Stimulated activated naive B cell treated with anti-CD40 and anti-IgM and Interleukin-4, amounts not matched to agents 10 μg/mL and 1 μg/mL and 100 μg/mL, for 72 hours (primary cell): ENCODE data around the gene CTU2.

Experiments used
- ATAC-seq, 2 donors: fragments of 150-1000 bp; cut with Tn5 transposase; replicated peaks; 2 replicates each; pipeline ENCODE4 v1.10.0; 2021; ENCODE audit warnings: moderate library complexity in 1 of 2
- DNase-seq: peaks from one replicate; pipeline ENCODE4 v3.0.0; 2021
- H3K27ac Mint-ChIP-seq: one replicate; pipeline ENCODE4 v1.8.0; 2022; ENCODE audit warnings: mild to moderate bottlenecking, mixed read lengths
- H3K27me3 Mint-ChIP-seq, 2 donors: one replicate each; pipeline ENCODE4 v1.8.0; 2022; ENCODE audit warnings: mixed read lengths in 2 of 2
- H3K36me3 Mint-ChIP-seq, 2 donors: one replicate each; pipeline ENCODE4 v1.8.0; 2022; ENCODE audit warnings: mixed read lengths in 2 of 2, mild to moderate bottlenecking in 1 of 2
- H3K4me1 Mint-ChIP-seq, 2 donors: one replicate each; pipeline ENCODE4 v1.8.0; 2022; ENCODE audit warnings: mixed read lengths in 2 of 2, mild to moderate bottlenecking in 1 of 2
- H3K4me3 Mint-ChIP-seq, 2 donors: one replicate each; pipeline ENCODE4 v1.8.0; 2022; ENCODE audit warnings: mild to moderate bottlenecking in 2 of 2, mixed read lengths in 2 of 2, moderate library complexity in 1 of 2
- H3K9me3 Mint-ChIP-seq, 2 donors: one replicate each; pipeline ENCODE4 v1.8.0; 2022; ENCODE audit warnings: mixed read lengths in 2 of 2, mild to moderate bottlenecking in 1 of 2

Gene CTU2

GRCh38 chr16:88739977-88740726 lies 33.8 kb downstream of the CTU2 start:
- ATAC-seq = no peak

DNA sequence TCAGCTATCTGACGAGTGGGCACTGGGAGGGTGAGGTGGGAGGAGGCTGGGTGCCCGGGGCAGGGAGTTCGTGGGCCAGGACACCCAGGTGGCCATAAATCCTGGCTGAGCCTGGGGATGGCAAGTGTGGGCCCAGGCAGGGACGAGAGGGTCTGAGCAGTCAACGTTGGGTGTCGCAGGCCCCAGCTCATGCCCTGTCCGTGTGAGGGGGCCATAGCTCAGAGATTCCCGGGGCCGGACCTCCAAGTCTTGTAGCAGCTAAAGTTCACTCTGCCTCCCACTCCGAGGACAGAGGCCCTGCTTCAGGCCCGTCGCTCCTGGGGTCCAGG lies 34.4 kb downstream of the CTU2 start:
- H3K4me1 Mint-ChIP-seq = peaks cover 27 to 41% of the 10 kb centered on the region in 2 donors
- peaks cover 13 to 19% of the 10 kb centered on the region in 2 donors for H3K36me3 Mint-ChIP-seq
- H3K27me3 Mint-ChIP-seq = no peaks in the 10 kb centered on the region
- ATAC-seq (no peak), DNase-seq (no peak)
- no peaks in the 10 kb centered on the region for H3K9me3 Mint-ChIP-seq
- no peak overlapping the region for H3K4me3 Mint-ChIP-seq
- no peak overlapping the region for H3K27ac Mint-ChIP-seq

More at GRCh38 chr16:88739977-88740726, 33.8 kb downstream of the CTU2 start:
- H3K36me3 Mint-ChIP-seq = peaks cover 13 to 22% of the 10 kb centered on the region in 2 donors
- no peak overlapping the region for H3K4me3 Mint-ChIP-seq
- no peak overlapping the region for H3K27ac Mint-ChIP-seq
- no peaks in the 10 kb centered on the region for H3K9me3 Mint-ChIP-seq
- DNase-seq = no peak
- peaks cover 25 to 36% of the 10 kb centered on the region in 2 donors for H3K4me1 Mint-ChIP-seq
- no peaks in the 10 kb centered on the region for H3K27me3 Mint-ChIP-seq

DNA sequence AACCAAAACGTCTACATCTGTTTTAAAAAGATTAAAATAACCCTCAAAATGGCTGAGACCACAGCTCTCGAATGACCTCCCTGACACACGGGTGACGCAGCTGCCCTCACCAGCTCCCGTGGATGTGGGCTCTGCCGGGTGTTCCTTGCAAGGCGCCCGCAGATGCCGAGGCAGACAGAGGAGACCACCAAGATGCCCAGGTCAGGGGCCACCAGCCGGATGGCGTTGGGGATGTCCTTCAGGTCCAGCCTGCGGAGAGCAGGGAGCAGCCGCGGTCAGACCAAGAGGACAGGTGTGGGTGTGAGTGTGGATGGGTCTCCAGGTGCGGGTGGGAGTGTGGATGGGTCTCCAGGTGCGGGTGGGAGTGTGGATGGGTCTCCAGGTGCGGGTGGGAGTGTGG lies 35.1 kb downstream of the CTU2 start:
- H3K27ac Mint-ChIP-seq = no peak overlapping the region
- H3K36me3 Mint-ChIP-seq = peaks cover 12 to 21% of the 10 kb centered on the region in 2 donors
- no peak overlapping the region for H3K4me3 Mint-ChIP-seq
- no peaks in the 10 kb centered on the region for H3K9me3 Mint-ChIP-seq
- no peaks in the 10 kb centered on the region for H3K27me3 Mint-ChIP-seq
- H3K4me1 Mint-ChIP-seq = peaks cover 33 to 48% of the 10 kb centered on the region in 2 donors
- DNase-seq = no peak
- ATAC-seq = no peak

DNA sequence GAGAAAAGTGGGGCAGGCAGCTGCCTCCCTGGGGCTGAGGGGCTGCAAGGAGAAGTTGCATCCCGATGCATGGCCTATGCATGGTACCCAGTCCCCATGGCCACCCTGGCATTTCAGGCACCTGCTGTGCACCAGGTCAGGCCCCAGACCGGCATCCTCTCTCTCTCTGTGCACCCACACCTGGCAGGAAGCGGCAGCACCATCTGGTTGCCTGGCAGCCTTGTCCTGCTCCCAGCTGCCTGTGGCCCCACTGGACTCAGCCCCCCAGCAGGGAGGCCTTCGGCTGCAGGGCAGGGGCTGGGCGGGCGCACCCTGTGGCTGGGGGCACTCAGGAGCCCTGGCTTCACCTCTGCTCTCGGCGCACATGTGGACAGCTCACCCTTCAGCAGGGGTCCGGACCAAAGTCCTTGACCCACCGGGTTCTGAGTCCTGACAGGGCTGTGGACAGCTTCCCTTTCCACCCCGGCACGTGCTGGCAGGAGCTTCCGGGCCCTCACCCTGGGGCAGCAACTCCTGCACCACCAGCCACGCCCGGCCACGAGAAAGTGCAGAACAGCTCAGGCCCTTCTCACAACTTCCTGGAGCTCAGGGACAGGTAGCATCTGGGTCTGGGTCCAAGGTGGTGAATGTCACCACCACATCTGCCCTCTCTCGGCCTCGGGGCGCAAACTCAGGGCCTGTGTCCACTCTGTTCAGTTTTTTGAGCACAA lies 36.7 kb downstream of the CTU2 start:
- Mint-ChIP-seq H3K9me3 (no peaks in the 10 kb centered on the region), H3K27me3 (no peaks in the 10 kb centered on the region), H3K4me1 (peaks cover 40 to 57% of the 10 kb centered on the region in 2 donors), H3K36me3 (peaks cover 16 to 20% of the 10 kb centered on the region in 2 donors), H3K4me3 (no peak overlapping the region), H3K27ac (no peak overlapping the region)
- no peak for DNase-seq
- ATAC-seq = no peak

DNA sequence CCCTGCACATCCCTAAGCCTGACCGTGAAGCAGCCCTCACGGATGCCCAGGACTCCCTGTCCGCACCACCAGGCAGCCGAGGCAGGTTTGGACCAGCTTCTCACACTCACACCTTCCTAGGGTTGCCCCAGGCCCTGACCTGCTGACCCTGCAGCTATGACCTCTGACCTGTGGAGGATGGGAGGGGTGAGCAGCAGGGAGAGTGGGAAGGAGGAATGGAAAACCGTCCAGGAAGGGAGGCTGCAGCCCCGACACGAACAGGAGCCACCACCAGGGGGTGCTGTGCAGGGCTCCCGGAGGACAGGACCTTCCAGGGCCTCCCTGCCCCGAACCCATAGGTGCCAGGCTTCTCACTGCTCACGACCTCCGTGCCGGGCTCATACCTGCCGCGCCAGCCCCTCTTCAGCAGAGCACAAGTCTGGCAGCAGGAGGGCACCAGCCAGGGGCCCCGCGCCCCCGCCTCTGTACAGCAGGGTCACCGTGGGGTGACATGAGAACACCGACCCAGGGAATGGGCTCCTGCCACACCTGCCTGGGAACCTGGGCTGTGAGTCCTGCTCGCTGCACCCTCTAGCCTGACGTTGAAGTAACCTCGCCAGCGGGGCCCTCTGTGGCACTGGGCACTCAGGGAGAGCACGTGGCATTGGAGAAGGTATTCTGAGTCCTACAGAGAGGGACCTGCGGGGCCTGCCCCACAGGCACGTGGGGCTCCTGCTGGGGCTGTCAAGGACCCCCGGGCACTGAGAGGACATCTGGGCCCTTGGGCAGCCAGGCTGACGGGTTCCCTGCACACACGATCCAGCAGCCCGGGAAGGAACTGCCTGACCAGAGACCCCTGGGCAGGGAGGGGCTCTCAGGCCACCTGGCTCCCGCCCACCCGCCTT lies 37.6 kb downstream of the CTU2 start:
- no peak overlapping the region for H3K27ac Mint-ChIP-seq
- H3K4me1 Mint-ChIP-seq = peaks cover 38 to 51% of the 10 kb centered on the region in 2 donors
- peak; percentile 22 to 24 for ATAC-seq
- no peak overlapping the region for H3K4me3 Mint-ChIP-seq
- H3K9me3 Mint-ChIP-seq = no peaks in the 10 kb centered on the region
- peaks cover 13 to 17% of the 10 kb centered on the region in 2 donors for H3K36me3 Mint-ChIP-seq
- DNase-seq = peak; percentile 35
- H3K27me3 Mint-ChIP-seq = no peaks in the 10 kb centered on the region

GRCh38 chr16:88744577-88745521 lies 38.5 kb downstream of the CTU2 start:
- peak overlapping the region in 1 of 2 donors; percentile 76 for H3K4me3 Mint-ChIP-seq
- DNase-seq = no peak
- peaks cover 37 to 51% of the 10 kb centered on the region in 2 donors for H3K4me1 Mint-ChIP-seq
- ATAC-seq = no peak
- no peaks in the 10 kb centered on the region for H3K27me3 Mint-ChIP-seq
- peaks cover 13 to 16% of the 10 kb centered on the region in 2 donors for H3K36me3 Mint-ChIP-seq
- peak overlapping the region; percentile 47 for H3K27ac Mint-ChIP-seq
- no peaks in the 10 kb centered on the region for H3K9me3 Mint-ChIP-seq

- peaks cover 10 to 11% of the 10 kb centered on the region in 2 donors for H3K36me3 Mint-ChIP-seq
- H3K4me3 Mint-ChIP-seq = peak overlapping the region in 1 of 2 donors; percentile 27
- no peaks in the 10 kb centered on the region for H3K9me3 Mint-ChIP-seq
- no peak for DNase-seq
- H3K27me3 Mint-ChIP-seq = no peaks in the 10 kb centered on the region
- H3K4me1 Mint-ChIP-seq = peaks cover 37 to 56% of the 10 kb centered on the region in 2 donors
- H3K27ac Mint-ChIP-seq = peak overlapping the region; percentile 71
- ATAC-seq = no peak
Measured at GRCh38 chr16:88746506-88746905, 40.2 kb downstream of the CTU2 start.

GRCh38 chr16:88747588-88748301 lies 41.4 kb downstream of the CTU2 start:
- Mint-ChIP-seq H3K27me3 (no peaks in the 10 kb centered on the region), H3K36me3 (peaks cover 6 to 13% of the 10 kb centered on the region in 2 donors), H3K4me3 (no peak overlapping the region), H3K4me1 (peaks cover 38 to 59% of the 10 kb centered on the region in 2 donors), H3K27ac (no peak overlapping the region), H3K9me3 (no peaks in the 10 kb centered on the region)
- no peak for ATAC-seq
- no peak for DNase-seq

DNA sequence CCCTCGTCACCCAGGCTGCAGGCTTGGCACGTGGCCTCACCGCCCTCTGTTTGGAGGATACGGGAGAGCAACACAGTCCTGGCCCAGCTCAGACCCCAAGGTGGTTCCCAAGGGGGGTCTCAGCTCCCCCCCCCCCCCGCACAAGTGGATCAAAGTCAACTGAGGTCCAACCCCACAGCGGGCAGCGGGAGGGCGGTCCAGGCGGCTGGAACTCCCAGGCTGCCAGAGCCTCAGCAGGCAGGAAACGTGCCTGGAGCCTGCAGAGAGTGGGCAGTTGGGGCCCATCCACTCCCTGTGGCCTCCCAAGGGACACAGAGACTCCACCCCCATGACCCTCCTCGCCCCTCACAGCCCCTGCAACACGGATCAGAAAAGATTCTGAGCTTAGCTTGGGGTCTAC lies 42.1 kb downstream of the CTU2 start:
- ATAC-seq (no peak), DNase-seq (no peak)
- Mint-ChIP-seq H3K27ac (no peak overlapping the region), H3K9me3 (no peaks in the 10 kb centered on the region), H3K4me1 (peaks cover 40 to 60% of the 10 kb centered on the region in 2 donors), H3K4me3 (no peak overlapping the region), H3K36me3 (peaks cover 6 to 13% of the 10 kb centered on the region in 2 donors), H3K27me3 (no peaks in the 10 kb centered on the region)

- H3K27me3 Mint-ChIP-seq = no peaks in the 10 kb centered on the region
- peaks cover 6 to 13% of the 10 kb centered on the region in 2 donors for H3K36me3 Mint-ChIP-seq
- H3K4me1 Mint-ChIP-seq = peaks cover 35 to 59% of the 10 kb centered on the region in 2 donors
- no peak for ATAC-seq
- no peak overlapping the region for H3K4me3 Mint-ChIP-seq
- peak overlapping the region; percentile 81 for H3K27ac Mint-ChIP-seq
- no peak for DNase-seq
- no peaks in the 10 kb centered on the region for H3K9me3 Mint-ChIP-seq
Measured at GRCh38 chr16:88749358-88749757, 43.1 kb downstream of the CTU2 start.

GRCh38 chr16:88750854-88751253 lies 44.6 kb downstream of the CTU2 start:
- DNase-seq = no peak
- no peaks in the 10 kb centered on the region for H3K9me3 Mint-ChIP-seq
- H3K36me3 Mint-ChIP-seq = peaks cover 6 to 13% of the 10 kb centered on the region in 2 donors
- H3K27ac Mint-ChIP-seq = no peak overlapping the region
- no peak overlapping the region for H3K4me3 Mint-ChIP-seq
- H3K4me1 Mint-ChIP-seq = peaks cover 24 to 52% of the 10 kb centered on the region in 2 donors
- ATAC-seq = no peak
- H3K27me3 Mint-ChIP-seq = no peaks in the 10 kb centered on the region

- ATAC-seq (no peak), DNase-seq (no peak)
- Mint-ChIP-seq H3K4me3 (no peak overlapping the region), H3K36me3 (peaks cover 7 to 10% of the 10 kb centered on the region in 2 donors), H3K27ac (peak overlapping the region; percentile 25), H3K9me3 (no peaks in the 10 kb centered on the region), H3K4me1 (peaks cover 18 to 41% of the 10 kb centered on the region in 2 donors), H3K27me3 (no peaks in the 10 kb centered on the region)
Measured at GRCh38 chr16:88752386-88753002, 46.2 kb downstream of the CTU2 start.
